ENCODE results near the gene PELI2. TPM values are rescaled to one million over a fixed set of nuclear protein-coding genes. Genes with fewer than 3 reads are reported as not detected.

The PELI2 gene
- total and polyA plus RNA-seq, 2 of the 4 experiments (the other 2 are of a cell fraction) = 6.0 to 36.7 TPM

- dilution Hi-C loops (cut with HindIII; ENCODE audit: low sequenced_read_pairs, unreplicated experiment) (no loop called here), in situ Hi-C loops (cut with MboI; ENCODE audit: low sequenced_read_pairs) (no loop called here), intact Hi-C loops (cut with micrococcal nuclease) (no loop called here)
- Histone ChIP-seq H3K14ac (replicated peaks; ENCODE audit: low read depth, low read length) (no peak overlapping the region), H4K5ac (ENCODE audit: low read depth, low read length) (no peak overlapping the region), H3K4me1 (ENCODE audit: control insufficient read depth, insufficient read depth, low read length) (peaks cover 2% of the 10 kb centered on the region), H3K9ac (ENCODE audit: low read depth, low read length) (no peak overlapping the region), H3K18ac (ENCODE audit: low read depth, low read length) (no peak overlapping the region), H4K20me1 (ENCODE audit: insufficient read depth, low read length) (no peaks in the 10 kb centered on the region), H3K4me3 (ENCODE audit: insufficient read depth, low read depth, low read length) (no peak overlapping the region), H2BK120ac (ENCODE audit: low read depth, low read length) (no peak overlapping the region), H3K4ac (ENCODE audit: low read depth, low read length) (no peak overlapping the region), H2BK20ac (ENCODE audit: low read depth, low read length) (no peak overlapping the region), H3K56ac (ENCODE audit: extremely low read depth, insufficient read depth, low read length) (no peak overlapping the region), H2BK15ac (ENCODE audit: low read depth, low read length) (no peak overlapping the region), H3K27me3 (ENCODE audit: control insufficient read depth, insufficient read depth, low read length) (peaks cover 14% of the 10 kb centered on the region), H3K27ac (ENCODE audit: insufficient read depth, low read length) (no peak overlapping the region), H2AK5ac (ENCODE audit: low read depth, low read length) (no peak overlapping the region), H3K36me3 (ENCODE audit: control insufficient read depth, insufficient read depth, low read length) (no peaks in the 10 kb centered on the region), H2BK5ac (ENCODE audit: low read depth, low read length, poor library complexity, severe bottlenecking) (no peak overlapping the region), H3K9me1 (ENCODE audit: insufficient read depth, low read length) (no peaks in the 10 kb centered on the region), H2AK9ac (replicated peaks; ENCODE audit: low read depth, low read length, poor library complexity) (no peak overlapping the region), H2AFZ (replicated peaks; ENCODE audit: low read length, poor library complexity) (no peak overlapping the region), H4K91ac (ENCODE audit: insufficient read depth, low read depth, low read length) (no peak overlapping the region), H3K4me2 (ENCODE audit: low read depth, low read length) (no peak overlapping the region), H3K79me1 (ENCODE audit: low read depth in 1 of 2, low read length in 2 of 2) (no peaks in the 10 kb centered on the region), H3K23ac (ENCODE audit: low read depth, low read length) (no peak overlapping the region), H4K8ac (ENCODE audit: low read depth in 2 of 2, low read length in 2 of 2) (no peak overlapping the region), H3K9me3 (ENCODE audit: control insufficient read depth, insufficient read depth, low read length) (no peaks in the 10 kb centered on the region)
- no CpG with 5 or more reads among the region's 4 CpGs for WGBS, 2 experiments (ENCODE audit: extremely low coverage in 2 of 2, insufficient read length in 1 of 2)
- POLR2A ChIA-PET (ENCODE audit: unreplicated experiment) = interaction anchor here (0.5 kb wide), 1 partner anchor 24 kb away, joined by 6 read pairs; no protein-coding TSS in a partner anchor
- DNase-seq = no peak
- ATAC-seq (ENCODE audit: low read depth) = no peak
- BruUV-seq (replicated peaks) = no TSS peak
- CTCF ChIA-PET = no interaction called here
- TF ChIP-seq, protein P1, sequence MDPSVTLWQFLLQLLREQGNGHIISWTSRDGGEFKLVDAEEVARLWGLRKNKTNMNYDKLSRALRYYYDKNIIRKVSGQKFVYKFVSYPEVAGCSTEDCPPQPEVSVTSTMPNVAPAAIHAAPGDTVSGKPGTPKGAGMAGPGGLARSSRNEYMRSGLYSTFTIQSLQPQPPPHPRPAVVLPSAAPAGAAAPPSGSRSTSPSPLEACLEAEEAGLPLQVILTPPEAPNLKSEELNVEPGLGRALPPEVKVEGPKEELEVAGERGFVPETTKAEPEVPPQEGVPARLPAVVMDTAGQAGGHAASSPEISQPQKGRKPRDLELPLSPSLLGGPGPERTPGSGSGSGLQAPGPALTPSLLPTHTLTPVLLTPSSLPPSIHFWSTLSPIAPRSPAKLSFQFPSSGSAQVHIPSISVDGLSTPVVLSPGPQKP (IDR thresholded peaks at IDR 0.05; ENCODE audit: borderline replicate concordance, low read depth, low read length) = no peak
- TF ChIP-seq RCOR1 (IDR thresholded peaks at IDR 0.05; ENCODE audit: insufficient replicate concordance, low read length) (no peak), CEBPB (IDR thresholded peaks at IDR 0.05; ENCODE audit: low read depth, low read length) (no peak), CHD1 (IDR thresholded peaks at IDR 0.05; ENCODE audit: low read depth, low read length) (no peak), SMC3 (IDR thresholded peaks at IDR 0.05; ENCODE audit: low read depth, low read length) (no peak), NFE2L2 (IDR thresholded peaks at IDR 0.05; ENCODE audit: low read depth, low read length) (no peak), MAZ (IDR thresholded peaks at IDR 0.05; ENCODE audit: borderline replicate concordance, low read depth, low read length) (no peak), POLR2A (IDR thresholded peaks at IDR 0.05; ENCODE audit: low read depth, low read length) (no peak), FOS (IDR thresholded peaks at IDR 0.05; ENCODE audit: low read depth, low read length) (no peak), BHLHE40 (IDR thresholded peaks at IDR 0.05; ENCODE audit: low read depth, low read length) (no peak), RFX5 (IDR thresholded peaks at IDR 0.05; ENCODE audit: low read depth, low read length) (no peak), CTCF (conservative IDR thresholded peaks at IDR 0.05; ENCODE audit: low read depth, low read length) (no peak), MXI1 (IDR thresholded peaks at IDR 0.05; ENCODE audit: borderline replicate concordance, low read depth, low read length) (no peak), RAD21 (IDR thresholded peaks at IDR 0.05; ENCODE audit: low read length) (no peak)
Observed at GRCh38 chr14:56094076-56094475, 24.1 kb upstream of the PELI2 start.
